ENCODE measurements around the gene BFSP1.

DNA sequence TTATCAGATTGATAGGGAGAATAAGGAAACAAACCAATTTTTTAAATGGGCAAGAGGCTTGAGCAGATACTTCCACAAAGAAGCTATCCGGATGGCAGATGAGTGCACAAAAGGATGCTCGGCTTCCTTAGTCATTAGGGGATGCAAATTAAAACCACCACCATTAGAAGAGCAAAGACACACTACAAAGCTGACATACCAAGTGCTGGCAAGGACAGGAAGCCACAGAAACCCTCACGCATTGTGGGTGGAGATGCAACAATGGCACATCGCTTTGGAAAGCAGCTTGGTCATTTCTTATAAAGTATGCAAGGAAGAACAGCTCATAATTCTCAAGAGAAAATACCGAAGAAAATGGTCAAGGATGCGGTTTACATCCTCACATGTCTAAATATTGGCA lies 19.8 kb downstream of the BFSP1 start:
- TF ChIP-seq, protein P1, sequence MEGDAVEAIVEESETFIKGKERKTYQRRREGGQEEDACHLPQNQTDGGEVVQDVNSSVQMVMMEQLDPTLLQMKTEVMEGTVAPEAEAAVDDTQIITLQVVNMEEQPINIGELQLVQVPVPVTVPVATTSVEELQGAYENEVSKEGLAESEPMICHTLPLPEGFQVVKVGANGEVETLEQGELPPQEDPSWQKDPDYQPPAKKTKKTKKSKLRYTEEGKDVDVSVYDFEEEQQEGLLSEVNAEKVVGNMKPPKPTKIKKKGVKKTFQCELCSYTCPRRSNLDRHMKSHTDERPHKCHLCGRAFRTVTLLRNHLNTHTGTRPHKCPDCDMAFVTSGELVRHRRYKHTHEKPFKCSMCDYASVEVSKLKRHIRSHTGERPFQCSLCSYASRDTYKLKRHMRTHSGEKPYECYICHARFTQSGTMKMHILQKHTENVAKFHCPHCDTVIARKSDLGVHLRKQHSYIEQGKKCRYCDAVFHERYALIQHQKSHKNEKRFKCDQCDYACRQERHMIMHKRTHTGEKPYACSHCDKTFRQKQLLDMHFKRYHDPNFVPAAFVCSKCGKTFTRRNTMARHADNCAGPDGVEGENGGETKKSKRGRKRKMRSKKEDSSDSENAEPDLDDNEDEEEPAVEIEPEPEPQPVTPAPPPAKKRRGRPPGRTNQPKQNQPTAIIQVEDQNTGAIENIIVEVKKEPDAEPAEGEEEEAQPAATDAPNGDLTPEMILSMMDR (IDR thresholded peaks at IDR 0.05): no peak
- TF ChIP-seq SIN3A (IDR thresholded peaks at IDR 0.05; ENCODE audit: borderline replicate concordance, low read depth, low read length): no peak
- no peak for TF ChIP-seq EP300 (IDR thresholded peaks at IDR 0.05; ENCODE audit: borderline replicate concordance in 1 of 2, low read depth in 1 of 2, low read length in 1 of 2)
- TF ChIP-seq SMC3 (IDR thresholded peaks at IDR 0.05; ENCODE audit: low read depth, low read length): no peak
- no peak for TF ChIP-seq MXI1 (IDR thresholded peaks at IDR 0.05; ENCODE audit: low read depth, low read length)
- no peak for TF ChIP-seq TAF1 (IDR thresholded peaks at IDR 0.05; ENCODE audit: borderline replicate concordance, low read depth, low read length)
- TF ChIP-seq USF2 (IDR thresholded peaks at IDR 0.05; ENCODE audit: borderline replicate concordance, low read depth, low read length): no peak
- TF ChIP-seq CHD2 (IDR thresholded peaks at IDR 0.05; ENCODE audit: low read length, partially characterized antibody): no peak
- TF ChIP-seq, protein P2, sequence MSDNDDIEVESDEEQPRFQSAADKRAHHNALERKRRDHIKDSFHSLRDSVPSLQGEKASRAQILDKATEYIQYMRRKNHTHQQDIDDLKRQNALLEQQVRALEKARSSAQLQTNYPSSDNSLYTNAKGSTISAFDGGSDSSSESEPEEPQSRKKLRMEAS (IDR thresholded peaks at IDR 0.05; ENCODE audit: low read depth): no peak

Measured in SK-N-SH (cell line).